ENCODE data around the gene MAPKAP1. TPM values are rescaled to one million over a fixed set of nuclear protein-coding genes. Genes with fewer than 3 reads are reported as not detected.
A peak's percentile ranks its signal among the peaks of the same experiment; 100 is the strongest.

Gene MAPKAP1
- total and polyA plus RNA-seq, 2 of the 13 experiments (the other 11 are each of a cell fraction or from before 2014, with no cell fraction given) = 45.0 to 64.3 TPM

DNA sequence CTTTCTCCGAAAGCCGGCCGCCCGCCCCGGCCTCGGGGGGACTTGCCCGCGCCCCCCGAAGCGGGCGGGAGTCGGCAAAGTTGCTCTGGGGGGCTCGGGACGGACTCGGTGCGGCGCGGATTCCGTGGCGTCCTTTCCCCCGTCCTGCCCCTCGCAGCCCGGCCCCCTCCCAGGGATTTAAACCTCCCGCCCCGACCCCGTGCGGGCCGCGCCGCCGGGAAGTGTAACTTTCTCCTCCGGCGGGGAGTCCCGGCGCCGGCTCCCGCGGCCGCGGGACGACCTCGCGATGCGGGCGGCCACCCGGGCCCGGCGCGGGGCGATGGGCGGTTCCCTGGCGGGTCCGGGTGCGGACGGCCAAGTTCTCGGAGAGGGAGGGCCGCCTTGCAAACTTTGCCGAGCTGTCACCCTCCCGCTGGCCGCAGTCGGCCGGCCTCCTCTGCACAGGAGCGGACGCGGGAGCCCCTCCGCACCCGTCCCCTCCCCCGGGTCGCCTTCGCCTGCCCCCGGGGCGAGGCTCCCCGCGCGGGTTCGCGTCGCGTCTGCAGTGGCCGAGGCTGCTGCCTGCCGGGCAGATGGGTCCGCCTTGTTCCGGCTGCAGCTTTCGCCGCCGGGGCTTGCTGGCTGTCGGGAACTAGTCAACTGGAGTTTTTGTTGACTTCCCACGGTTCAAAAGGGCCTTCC is 40.9 kb upstream of the MAPKAP1 start (continued):
- TF ChIP-seq, protein P1, sequence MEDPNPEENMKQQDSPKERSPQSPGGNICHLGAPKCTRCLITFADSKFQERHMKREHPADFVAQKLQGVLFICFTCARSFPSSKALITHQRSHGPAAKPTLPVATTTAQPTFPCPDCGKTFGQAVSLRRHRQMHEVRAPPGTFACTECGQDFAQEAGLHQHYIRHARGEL (CRISPR knock-in tag; IDR thresholded peaks at IDR 0.05) = no peak
- TF ChIP-seq SALL2 (CRISPR knock-in tag; IDR thresholded peaks at IDR 0.05) (no peak), GZF1 (CRISPR knock-in tag; IDR thresholded peaks at IDR 0.05) (no peak), ETV6 (CRISPR knock-in tag; conservative IDR thresholded peaks at IDR 0.05) (no peak), SP140L (CRISPR knock-in tag; IDR thresholded peaks at IDR 0.05; ENCODE audit: borderline replicate concordance) (no peak), FOSL1 (CRISPR knock-in tag; IDR thresholded peaks at IDR 0.05; ENCODE audit: borderline replicate concordance) (no peak), NFYB (CRISPR knock-in tag; IDR thresholded peaks at IDR 0.05) (no peak), FOXA1 (IDR thresholded peaks at IDR 0.05) (no peak), FOXA1 (CRISPR knock-in tag; IDR thresholded peaks at IDR 0.05) (no peak), FOXA3 (CRISPR knock-in tag; IDR thresholded peaks at IDR 0.05) (no peak), SMAD3 (CRISPR knock-in tag; IDR thresholded peaks at IDR 0.05) (no peak), ZNF547 (CRISPR knock-in tag; IDR thresholded peaks at IDR 0.05) (no peak; the same call in 1 of the 2 replicates), CEBPB (IDR thresholded peaks at IDR 0.05; ENCODE audit: borderline replicate concordance, low read depth, low read length) (no peak), NFIB (CRISPR knock-in tag; IDR thresholded peaks at IDR 0.05; ENCODE audit: borderline replicate concordance) (no peak), NFE2 (CRISPR knock-in tag; IDR thresholded peaks at IDR 0.05) (no peak), HIVEP1 (CRISPR knock-in tag; IDR thresholded peaks at IDR 0.05) (no peak), KDM2A (CRISPR knock-in tag; IDR thresholded peaks at IDR 0.05; ENCODE audit: borderline replicate concordance, low read depth) (0 out of 2 replicates have a peak, but pooled peaks have one; percentile 4), HOXA9 (CRISPR knock-in tag; IDR thresholded peaks at IDR 0.05; ENCODE audit: borderline replicate concordance) (no peak), ZNF577 (CRISPR knock-in tag; IDR thresholded peaks at IDR 0.05; ENCODE audit: borderline replicate concordance, low read depth) (no peak), FOXM1 (CRISPR knock-in tag; IDR thresholded peaks at IDR 0.05) (no peak), ELF1 (CRISPR knock-in tag; IDR thresholded peaks at IDR 0.05) (no peak), PHF8 (CRISPR knock-in tag; IDR thresholded peaks at IDR 0.05) (peak; percentile 32)
- TF ChIP-seq, protein P2, sequence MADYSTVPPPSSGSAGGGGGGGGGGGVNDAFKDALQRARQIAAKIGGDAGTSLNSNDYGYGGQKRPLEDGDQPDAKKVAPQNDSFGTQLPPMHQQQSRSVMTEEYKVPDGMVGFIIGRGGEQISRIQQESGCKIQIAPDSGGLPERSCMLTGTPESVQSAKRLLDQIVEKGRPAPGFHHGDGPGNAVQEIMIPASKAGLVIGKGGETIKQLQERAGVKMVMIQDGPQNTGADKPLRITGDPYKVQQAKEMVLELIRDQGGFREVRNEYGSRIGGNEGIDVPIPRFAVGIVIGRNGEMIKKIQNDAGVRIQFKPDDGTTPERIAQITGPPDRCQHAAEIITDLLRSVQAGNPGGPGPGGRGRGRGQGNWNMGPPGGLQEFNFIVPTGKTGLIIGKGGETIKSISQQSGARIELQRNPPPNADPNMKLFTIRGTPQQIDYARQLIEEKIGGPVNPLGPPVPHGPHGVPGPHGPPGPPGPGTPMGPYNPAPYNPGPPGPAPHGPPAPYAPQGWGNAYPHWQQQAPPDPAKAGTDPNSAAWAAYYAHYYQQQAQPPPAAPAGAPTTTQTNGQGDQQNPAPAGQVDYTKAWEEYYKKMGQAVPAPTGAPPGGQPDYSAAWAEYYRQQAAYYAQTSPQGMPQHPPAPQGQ (CRISPR knock-in tag; IDR thresholded peaks at IDR 0.05; ENCODE audit: borderline replicate concordance) = no peak
- TF ChIP-seq, protein P3, sequence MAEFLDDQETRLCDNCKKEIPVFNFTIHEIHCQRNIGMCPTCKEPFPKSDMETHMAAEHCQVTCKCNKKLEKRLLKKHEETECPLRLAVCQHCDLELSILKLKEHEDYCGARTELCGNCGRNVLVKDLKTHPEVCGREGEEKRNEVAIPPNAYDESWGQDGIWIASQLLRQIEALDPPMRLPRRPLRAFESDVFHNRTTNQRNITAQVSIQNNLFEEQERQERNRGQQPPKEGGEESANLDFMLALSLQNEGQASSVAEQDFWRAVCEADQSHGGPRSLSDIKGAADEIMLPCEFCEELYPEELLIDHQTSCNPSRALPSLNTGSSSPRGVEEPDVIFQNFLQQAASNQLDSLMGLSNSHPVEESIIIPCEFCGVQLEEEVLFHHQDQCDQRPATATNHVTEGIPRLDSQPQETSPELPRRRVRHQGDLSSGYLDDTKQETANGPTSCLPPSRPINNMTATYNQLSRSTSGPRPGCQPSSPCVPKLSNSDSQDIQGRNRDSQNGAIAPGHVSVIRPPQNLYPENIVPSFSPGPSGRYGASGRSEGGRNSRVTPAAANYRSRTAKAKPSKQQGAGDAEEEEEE (CRISPR knock-in tag; IDR thresholded peaks at IDR 0.05; ENCODE audit: borderline replicate concordance) = no peak
- TF ChIP-seq, protein P4, sequence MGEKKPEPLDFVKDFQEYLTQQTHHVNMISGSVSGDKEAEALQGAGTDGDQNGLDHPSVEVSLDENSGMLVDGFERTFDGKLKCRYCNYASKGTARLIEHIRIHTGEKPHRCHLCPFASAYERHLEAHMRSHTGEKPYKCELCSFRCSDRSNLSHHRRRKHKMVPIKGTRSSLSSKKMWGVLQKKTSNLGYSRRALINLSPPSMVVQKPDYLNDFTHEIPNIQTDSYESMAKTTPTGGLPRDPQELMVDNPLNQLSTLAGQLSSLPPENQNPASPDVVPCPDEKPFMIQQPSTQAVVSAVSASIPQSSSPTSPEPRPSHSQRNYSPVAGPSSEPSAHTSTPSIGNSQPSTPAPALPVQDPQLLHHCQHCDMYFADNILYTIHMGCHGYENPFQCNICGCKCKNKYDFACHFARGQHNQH (CRISPR knock-in tag; IDR thresholded peaks at IDR 0.05) = no peak
- TF ChIP-seq, protein P5, sequence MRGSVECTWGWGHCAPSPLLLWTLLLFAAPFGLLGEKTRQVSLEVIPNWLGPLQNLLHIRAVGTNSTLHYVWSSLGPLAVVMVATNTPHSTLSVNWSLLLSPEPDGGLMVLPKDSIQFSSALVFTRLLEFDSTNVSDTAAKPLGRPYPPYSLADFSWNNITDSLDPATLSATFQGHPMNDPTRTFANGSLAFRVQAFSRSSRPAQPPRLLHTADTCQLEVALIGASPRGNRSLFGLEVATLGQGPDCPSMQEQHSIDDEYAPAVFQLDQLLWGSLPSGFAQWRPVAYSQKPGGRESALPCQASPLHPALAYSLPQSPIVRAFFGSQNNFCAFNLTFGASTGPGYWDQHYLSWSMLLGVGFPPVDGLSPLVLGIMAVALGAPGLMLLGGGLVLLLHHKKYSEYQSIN (CRISPR knock-in tag; IDR thresholded peaks at IDR 0.05; ENCODE audit: borderline replicate concordance) = no peak

Measured in HepG2 (cell line).